GM19372 (cell line): Measurements from ENCODE around the gene PAM.

ENCODE experiments used
- ATAC-seq: cut with Tn5 transposase; IDR thresholded peaks from one replicate; pipeline ENCODE4 v1.9.1; 2021; ENCODE audit warnings: mild to moderate bottlenecking, low read depth, moderate library complexity; ENCODE audit not compliant: unreplicated experiment

The PAM gene

DNA sequence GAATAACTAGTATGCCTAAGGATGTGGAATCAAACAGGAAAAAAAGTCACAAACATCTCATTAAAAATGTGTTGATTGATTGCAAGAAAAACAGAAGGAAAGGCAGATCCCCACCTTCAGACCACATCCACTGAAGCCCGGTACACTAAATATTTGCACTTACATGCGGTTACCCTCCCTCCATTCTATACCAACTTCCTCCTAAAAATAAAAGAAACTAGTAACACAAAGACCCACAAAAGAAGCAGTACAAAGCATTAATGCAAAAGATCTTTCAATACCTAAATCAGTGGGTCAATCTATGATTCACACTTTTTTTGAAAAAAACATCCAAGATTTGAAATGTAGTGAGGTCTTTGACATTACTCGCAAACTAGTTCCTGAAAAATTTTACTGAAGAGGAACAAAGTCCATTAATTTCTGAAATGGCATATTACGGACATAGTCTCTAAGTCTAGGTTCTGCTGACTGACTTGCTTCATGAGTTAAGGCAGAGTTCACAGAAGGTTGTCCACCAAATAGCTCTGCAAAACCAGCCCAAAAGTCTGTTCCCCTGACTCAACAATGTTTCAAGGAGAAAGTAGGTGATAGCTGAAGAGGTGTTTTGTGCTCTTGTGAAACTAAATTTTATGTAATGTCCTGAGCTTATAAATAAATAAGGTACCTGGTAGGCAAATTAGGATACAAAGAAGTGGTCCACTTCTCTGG is 100.7 kb downstream of the PAM start:
- no peak for ATAC-seq

DNA sequence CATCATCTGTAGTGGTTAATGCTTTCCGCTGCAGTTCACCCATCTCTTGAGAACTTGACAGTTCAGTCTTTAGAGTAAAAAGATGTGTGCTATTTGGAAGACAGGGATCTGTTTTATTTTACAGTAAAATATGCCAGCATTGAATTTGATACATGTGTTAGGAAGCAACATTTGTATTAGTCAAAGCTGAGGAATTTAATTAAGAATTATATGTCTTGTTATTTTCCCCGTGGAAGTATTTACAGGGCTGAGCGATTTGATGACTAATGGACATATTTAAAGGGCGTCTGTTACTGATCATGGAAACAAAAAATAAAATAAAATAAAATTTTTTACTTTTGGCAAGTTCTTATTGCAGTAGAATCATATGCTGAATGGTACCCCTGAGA is 101.3 kb downstream of the PAM start:
- no peak for ATAC-seq

DNA sequence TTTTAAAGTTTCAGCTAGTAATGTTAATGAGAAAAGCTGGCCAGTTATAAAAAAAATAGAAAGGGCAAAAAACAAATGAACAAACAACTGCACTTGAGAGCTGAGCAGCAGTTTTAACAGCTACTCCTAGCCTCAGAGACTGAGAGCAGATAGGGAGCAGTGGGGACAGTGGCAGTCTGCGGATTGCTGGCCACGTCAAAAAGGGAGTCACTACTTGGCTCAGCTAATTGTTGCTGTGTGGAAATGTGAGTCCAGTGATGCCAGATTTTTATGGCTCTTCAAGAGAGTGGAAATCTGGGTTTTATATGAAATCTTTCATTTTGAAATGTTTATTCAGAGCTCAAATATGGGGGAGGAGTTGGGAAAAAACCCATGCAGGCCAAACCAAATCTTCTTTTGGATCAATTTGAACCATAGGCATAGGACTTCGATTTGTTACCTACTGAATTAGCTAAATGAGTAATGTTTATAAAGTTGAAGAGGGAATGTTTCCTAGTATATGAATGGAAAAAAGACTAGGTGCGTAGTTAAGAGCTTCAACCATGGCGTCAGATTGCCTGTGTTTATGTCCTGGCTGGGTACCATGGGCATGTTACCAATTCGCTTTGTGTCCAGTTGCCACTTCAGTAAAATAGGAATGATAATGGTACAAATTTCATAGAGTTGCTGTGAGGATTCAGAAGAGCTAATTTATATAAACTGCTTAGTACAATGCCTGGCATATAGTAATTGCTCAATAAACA is 102.1 kb downstream of the PAM start:
- no peak for ATAC-seq

DNA sequence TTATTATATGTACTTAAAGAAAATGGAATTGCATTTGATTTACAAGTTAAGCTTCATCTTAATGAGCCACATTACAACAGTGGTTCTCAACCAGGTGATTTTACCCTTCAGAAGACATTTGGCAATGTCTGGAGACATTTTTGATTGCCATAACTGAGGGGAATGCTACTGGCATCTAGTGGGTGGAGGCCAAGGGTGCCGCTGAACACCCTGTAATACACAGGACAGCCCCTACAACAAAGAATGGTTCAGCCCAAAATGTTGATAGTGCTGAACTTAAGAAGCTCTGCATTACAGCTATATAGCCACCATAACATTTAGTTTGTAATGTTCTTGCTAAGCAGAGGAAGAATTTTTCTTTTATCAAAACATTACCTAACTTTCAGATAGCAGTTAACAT is 103.1 kb downstream of the PAM start:
- ATAC-seq = no peak

DNA sequence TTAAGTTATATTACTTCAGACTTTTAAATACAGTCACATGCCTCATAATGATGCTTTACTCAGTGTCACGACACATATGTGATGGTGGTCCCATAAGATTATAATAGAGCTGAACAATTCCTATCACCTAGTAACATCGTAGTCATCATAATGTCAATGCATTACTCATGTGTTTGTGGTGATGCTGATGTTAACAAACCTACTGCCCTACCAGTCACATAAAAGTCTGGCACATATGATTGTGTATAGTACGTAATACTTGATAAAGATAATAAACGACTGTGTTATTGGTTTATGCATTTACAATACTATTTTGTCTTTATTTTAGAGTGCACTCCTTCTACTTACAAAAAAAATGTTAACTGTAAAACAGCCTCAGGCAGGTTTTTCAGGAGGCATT is 103.7 kb downstream of the PAM start:
- ATAC-seq = no peak

DNA sequence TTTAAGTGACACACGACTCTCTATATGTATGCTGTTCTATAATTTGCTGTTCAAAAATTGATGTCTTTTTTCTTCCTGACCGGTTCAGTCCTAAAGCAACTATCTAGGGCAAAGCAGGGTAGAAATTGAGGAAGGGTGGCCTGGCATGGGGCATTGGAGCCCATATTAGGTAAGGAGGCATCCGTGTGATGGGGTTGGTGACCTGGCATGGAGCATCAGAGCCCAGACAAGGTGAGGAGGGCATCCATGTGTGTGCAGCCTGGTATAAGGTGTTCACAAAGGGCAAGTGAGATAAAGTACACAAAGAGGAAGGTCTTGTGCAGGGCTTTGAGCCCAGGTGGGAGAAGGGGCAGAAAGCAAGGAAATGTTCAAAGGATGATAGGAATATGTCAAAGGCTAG is 104.9 kb downstream of the PAM start:
- ATAC-seq = no peak

DNA sequence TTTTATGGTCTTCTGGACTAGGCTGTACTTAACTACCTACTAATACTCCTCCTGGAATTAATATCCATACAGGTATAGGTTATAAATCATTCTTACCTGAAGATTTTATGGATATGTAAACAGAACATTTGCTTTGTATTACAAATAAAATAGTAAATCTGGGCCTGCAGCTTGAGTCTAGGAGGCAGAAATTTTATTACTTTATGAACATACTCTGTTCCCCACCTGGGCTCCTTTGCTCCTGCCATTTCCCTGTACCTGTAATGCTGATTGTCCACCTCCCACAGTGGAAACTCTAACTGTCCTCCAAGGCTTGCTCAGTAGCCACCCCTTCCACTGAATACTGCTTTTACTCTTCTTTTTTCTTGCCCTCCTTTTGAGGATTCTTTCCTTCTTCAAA is 108.0 kb downstream of the PAM start:
- ATAC-seq = no peak

DNA sequence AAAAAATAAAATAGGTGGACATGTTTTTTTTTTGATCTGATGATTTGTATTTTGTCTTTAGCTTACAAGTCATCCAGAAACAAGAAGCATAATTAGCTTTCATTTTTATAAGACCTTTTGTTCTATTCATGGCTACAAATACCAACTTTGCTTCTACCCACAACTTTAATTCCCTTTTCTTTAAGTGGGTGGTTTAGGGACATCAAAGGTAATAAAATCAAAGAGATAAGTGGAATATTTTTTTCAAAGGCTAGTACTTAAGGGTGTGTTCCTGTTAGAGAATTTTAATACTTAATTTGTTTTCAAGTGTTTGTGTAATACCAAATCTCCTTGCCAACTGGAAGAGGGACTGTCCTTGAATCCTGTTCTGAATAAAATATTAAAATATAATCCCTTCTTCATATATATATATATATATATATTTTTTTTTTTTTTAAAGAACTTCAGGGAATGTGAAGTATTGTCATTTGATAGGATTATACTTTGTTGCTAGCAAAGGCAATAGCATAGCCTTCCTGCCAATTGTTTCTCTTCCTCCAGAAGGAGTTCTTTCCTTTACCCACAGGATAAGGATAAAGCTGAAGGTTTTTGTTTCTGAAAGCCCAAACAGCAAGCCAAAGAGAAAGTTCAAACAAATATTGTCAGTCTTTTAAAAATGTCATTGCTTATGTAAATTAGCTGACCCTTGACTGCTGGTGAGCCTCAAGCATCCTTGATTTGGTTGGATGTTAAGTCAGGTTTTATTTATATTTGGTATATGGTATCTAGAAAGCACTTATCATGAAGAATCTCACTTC is 108.9 kb downstream of the PAM start:
- ATAC-seq = no peak

DNA sequence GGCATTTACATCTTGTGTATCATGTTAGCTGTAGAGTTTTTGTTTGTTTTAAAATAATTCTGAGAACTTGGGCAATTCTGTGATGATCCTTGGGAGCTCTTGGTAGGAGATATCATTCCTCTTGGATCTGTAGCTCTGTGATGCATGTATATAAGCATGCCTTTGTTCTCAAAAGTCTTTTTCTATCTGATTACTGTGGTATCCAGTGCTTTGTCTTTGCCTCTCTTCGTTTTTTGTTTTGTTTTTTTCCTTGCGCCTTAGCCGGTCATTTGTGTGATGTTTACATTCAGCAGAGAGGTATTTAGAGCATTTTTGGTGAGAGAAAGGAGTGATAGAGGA is 110.0 kb downstream of the PAM start:
- no peak for ATAC-seq

DNA sequence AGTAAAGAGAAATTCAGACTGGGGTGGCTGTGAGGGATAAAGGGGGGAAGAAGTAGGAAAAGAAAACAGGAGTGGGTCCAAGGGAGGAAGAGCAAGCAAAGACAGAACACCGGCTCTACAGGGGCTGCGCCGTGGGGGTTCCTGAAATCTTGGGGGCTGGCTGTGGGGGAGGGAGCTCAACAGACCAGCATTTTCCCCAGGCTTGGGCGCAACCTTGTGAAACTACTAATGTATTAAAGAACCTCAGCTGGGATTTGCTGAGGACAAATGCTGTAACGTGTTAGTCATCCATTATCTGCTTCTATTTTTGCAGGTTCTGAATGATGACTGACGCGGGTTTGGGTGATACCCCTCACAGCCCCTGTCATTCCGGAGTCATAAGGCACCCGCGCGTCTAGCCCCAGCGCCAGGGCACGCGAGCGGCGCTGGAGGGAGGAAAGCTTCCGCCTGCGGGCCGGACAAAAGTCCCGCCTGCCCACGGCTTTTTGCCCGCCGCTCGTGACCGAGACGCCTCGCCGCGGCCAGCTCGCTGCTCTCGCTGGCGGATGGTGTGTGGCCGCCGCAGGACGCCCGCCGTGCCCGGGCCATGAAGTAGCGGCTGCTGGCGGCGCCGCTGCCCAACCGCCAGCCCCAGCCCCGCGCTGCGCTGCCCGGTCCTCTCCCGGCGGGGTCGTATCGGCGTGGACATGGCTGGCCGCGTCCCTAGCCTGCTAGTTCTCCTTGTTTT is 110.6 kb downstream of the PAM start:
- ATAC-seq = peak; percentile 66

DNA sequence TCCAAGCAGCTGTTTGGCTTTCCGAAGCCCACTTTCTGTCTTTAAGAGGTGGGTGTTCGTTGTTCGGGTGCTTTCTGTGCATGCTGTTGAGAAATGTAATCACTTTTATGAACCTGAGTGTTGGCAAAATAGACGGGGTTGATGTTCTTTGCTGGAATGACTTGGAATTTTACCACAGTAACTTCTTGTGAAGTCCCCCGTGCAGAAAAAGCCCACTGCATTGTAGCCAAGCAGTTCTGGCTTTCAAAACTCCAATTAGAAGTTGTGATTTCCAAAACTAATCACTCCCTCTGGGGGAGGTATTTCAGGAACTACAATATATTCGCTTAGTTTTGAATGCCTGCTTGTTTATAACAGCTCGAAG is 111.1 kb downstream of the PAM start:
- peak; percentile 1 for ATAC-seq

DNA sequence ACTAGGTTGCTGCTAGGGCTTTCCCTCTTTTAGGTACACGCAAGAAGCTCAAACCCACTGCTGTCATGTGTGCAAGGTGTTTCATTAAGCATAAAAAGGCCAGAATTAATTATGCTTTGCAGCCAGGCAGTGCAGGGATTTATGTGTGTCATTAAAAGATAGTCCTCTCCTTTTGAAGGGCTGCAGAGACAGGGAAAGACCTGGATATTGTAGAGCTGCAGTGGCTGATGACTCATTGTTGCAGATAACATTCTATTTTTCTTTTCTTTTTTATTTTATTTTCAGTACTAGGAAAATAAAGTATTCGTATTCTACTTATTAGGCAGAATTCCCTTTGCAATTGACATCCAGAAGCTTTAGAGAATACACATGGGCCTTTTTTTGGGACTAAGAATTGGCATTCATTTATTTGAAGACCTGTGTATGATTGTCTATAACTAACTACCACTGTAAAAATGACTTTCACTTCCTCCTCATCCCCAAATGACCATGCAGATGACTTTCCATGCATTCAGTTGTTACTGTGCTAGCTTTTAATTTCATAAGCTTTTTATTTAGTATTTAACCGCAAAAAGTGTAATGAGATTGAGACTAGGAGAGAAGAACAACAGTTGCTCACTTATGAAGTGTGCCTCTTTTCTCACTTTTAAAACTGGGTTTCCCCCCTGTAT is 113.0 kb downstream of the PAM start:
- ATAC-seq = no peak

DNA sequence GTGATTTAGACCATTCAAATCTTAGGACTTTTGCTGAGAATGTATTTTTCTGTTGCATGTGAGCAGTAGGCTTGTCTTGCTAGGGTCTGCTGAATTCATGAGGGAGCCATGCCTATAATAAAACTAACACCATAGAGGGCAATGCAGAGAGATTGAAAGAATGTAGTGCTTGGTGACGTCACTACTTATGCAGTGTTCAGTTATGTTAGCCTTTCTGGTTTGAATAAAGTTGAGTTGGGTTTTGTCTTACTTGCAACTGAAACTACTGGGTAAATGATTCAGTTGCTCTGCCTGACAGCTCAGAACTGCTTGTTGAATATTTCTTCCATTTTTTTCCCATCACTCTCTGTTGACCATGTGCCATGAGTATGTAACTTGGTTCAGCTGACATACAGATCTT is 114.1 kb downstream of the PAM start:
- no peak for ATAC-seq

DNA sequence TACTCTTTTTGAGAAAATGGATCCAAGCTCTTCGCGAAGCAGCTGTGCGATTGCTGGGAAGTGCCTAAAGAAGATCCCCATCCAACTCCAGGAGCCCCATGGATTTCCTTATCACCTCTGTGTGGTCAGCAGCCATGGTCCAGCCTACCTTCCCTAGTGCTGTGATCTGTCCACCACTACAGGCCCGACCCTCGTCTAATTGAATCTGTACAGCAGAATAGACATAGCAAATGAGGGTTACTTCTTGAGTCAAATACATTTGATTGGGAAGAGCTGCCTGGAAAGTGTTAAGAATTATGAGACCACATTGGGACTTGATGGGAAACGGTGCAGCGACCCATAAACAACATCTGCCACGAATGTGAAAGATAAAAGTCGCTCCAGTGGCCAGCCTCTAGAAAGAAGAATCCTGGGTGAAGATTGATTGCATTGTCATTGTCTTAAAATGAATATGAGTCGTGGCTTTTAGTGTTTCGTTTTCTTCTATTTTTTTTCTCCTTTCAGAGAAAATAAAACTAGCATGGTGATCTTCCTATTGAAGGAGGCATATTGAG is 118.4 kb downstream of the PAM start:
- no peak for ATAC-seq

DNA sequence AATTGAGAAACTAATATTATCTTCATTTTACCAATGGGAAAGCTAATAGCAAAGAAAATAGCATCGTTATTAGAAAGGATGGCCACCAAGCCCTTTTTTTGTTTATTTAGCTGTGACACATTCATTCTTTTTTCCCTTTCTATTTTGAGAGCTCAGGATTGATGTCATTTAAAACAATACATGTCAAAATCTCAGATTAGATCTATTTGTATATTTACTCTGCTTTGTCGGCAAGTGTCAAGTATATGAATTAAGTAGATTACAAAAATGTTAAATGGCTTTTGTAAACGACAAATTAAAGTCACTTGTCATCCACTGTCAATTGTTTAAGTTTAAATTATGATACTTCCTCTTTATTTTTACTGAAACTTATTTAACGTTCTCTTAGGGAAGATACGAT is 118.9 kb downstream of the PAM start:
- ATAC-seq = no peak

DNA sequence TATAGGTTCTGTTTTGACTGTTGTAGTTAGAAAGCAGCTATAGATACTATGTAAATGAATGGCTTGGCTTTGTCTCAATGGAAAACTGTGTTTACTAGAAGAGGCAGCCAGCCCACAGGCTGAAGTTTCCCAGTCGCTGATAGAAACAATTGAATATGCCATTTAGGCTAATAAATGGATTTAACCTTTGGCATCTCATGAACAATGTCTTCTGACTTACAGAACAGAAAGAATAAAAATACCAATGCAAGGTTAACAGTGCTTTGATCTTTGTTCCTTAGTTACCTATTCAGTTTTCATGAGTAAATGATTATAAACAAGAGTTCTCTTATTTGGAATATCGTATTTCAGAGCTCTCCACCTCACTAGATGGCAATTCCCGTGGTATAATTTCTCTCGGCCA is 120.6 kb downstream of the PAM start:
- no peak for ATAC-seq

DNA sequence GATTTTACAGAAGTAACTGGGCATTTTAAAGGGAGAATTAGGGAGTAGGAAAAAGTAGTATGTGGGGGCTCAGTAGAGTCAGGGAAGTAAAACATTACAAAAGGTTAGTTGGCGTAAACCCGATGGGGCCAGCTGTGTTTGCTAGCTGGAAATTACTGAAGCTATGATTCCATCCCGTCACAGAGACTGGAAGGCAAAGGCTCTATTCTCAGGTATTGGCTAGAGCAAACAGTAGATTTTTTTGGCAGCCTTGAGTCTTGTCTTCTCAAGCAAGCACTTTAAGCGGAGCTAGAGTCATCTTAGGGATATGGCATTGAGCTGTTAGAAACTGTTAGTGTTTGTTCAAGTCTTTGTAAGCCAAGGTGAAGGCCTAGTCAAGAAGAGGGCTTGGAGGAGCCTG is 121.5 kb downstream of the PAM start:
- ATAC-seq = no peak

DNA sequence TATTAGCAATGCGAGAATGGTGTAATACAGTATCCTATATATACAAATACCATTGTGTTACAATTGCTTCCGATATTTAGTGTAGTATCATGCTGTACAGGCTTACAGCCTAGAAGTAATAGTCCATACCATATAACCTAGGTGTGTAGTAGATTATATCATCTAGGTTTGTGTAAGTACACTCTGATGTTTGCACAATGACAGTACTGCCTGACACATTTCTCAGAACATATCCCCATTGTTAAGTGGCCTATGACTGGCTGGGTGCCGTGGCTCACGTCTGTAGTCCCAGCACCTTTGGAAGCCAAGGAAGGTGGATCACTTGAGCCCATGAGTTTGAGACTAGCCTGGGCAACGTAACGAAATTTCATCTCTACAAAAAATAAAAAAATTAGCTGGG is 124.6 kb downstream of the PAM start:
- no peak for ATAC-seq

DNA sequence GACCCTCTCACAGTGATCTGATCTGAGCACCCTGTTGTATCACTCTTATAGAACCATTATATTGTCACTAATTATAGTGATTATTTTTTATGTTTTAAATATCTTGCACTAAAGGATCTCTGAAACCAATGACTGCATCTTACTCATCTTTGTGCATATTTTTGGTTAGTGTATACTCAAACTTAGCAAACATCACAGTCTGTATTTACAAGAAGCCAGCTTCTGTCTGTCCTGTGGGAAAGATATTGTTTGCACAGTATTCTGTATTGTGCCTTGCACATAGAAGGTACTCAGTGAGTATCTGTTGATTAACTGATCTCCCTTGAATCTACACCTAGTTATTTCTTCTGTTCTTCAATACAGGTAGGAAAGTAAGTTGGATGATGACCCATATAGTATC is 131.5 kb downstream of the PAM start:
- no peak for ATAC-seq

DNA sequence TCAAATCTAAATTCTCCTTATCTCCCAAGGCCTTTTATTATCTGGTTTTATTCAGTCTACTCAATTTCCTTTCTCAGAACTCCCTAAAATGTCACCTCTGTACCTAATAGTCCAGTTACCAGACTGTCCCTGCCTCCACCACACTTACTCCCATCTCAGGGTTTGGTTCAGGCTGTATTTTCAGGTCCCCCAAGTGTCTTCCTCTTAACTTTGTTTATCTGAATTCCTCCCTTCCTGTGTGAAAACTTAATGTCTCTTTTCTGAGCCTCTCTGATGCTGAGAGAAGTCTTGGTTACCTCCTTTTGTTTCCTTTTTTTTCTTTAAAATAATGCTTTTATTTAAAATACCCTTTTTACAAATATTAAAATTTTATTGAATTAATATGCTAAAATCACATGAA is 133.4 kb downstream of the PAM start:
- ATAC-seq = no peak
